Limb (tissue), 2 donors: ENCODE measurements around the gene GCLC.
"Not testable (repeated sequence)": the region's sequence is repeated elsewhere in the genome, so short reads cannot be mapped to it uniquely, and the experiment has no call there.

ENCODE experiments used
- DNase-seq, 2 donors: peaks; one replicate each; pipeline ENCODE4 v3.0.0-alpha.2; 2016; ENCODE audit errors: extremely low spot score in 2 of 2

Gene GCLC

DNA sequence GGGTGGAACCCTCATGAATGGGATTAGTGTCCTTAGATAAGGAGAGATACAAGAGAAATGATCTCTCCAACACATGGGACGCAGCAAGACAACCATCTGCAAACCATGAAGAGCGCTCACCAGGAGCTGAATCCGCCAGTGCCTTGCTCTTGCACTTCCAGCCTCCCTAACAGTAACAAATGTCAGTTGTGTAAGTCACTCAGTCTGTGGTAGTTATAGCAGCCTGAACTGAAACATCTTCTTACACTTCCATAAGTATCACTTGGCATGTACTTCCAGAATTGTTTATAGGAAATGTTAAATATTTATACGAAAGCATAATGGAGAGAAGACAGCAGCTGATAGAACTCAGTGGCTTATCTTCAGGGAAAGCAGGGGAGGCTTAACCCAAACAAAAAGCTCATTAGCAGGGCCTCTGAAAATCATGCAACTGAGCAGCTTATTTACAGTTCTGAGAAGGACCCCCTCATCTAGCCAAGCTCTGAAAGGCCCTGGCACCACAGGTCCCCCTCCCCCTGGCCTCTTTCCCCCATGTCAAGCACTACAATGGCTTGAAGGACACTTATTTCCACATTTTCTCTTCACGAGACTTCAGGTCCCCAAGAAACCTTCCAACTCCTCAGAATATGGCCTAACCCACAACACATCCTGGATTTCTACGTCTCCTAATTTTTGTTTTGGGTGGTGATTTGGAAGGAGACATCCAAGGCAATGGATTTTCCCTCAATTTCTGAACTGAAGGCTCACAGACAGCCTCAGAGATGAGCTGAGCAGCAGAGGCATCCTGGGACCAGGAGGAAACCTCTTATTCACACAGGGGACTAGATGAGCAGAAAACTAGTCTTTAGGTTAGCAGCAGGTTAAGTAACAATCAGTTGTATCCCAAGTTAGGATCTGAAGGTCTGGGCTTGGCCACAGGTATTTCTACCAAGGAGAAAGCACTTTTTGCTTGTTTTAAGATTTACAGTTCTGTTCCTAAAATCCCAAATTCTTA, 49.1 kb downstream of the GCLC start:
- DNase-seq, result no peak

DNA sequence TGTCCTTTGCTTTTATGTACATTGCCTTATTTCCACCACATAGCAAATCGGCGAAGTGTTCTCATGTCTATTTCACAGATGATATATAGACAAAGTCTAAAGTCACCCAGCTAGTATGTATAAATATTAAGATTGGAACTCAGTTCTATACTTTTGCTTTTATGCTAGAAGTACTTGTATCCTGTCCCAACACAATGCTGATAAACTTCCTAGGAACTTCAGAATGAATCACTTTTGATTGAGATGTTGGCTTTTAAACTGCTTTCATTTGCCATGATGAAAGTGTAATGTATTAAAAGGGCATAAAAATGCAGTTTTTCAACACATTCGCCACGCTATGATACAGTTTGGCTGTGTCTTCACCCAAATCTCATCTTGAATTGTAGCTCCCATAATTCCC, 50.8 kb downstream of the GCLC start:
- DNase-seq, result no peak

DNA sequence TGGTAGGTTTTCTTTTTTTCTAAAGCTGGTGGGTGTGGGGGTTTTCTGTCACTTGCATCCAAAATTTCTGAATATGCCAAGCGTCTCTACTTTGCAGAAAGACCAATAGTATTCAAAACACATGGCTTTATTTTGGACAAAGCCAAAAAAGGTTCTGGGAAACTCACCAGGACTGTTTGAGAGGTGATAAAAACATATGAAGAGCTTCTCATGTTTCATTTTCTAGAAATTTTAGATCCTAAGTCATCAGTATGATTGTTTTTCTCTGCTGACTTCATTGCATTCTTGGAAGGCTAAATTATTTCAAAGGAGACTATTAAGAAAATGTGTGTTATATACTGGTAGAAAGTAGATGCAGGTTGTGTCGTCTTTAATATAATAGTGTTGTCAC, 51.3 kb downstream of the GCLC start:
- DNase-seq, result no peak

DNA sequence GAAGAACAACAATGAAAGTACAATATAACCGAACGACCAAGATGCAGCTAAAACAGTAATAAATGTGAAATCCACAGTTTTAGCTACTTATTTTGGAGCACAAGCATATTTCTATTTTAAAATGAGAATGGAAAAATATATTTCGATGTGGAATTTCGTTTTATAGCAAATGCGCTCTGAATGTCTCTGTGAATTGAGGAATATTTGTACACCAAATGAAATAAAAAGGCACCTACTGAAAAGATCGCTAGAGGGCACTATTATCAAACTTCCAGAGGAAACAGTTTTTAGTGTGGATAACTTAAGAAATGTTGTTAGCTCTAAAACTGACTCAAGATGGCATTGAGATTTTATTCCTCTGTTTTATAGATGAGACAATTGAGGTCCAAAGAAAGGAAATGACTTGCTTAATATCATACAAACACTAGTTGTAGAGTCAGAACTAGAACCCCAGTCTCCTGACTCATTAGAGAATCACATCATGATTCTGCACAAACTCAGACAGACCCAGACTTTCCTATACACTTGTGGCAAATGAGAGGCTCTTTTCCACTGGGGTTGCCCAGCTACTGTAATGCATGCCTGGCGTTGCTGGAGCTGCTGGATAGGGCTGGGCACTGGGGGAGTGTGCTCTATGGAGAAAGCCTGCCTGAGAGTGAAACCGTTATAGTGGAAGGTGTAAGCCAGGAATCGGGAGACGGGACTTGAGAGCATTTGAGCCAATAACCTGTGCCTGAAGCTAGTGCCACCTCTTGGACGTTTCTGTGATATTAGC, 51.9 kb downstream of the GCLC start:
- peak; percentile 36 to 81 for DNase-seq

DNA sequence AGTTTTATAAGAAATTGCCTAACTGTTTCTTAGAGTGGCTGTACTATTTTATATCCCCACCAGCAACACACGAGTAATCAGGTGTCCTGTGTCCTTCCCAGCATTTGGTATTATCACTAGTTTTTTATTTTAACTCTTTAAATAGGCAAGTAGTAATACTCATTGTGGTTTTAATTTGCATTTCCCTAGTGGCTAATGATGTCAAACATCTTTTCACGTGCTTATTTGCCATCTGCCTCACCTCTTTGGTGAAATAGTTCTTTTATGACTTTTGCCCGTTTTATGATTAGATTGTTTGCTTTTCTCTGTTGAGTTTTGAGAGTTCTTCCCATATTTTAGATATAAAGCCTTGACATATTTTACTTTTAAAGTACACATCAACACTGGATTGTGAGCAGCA, 57.8 kb downstream of the GCLC start:
- DNase-seq, result no peak

DNA sequence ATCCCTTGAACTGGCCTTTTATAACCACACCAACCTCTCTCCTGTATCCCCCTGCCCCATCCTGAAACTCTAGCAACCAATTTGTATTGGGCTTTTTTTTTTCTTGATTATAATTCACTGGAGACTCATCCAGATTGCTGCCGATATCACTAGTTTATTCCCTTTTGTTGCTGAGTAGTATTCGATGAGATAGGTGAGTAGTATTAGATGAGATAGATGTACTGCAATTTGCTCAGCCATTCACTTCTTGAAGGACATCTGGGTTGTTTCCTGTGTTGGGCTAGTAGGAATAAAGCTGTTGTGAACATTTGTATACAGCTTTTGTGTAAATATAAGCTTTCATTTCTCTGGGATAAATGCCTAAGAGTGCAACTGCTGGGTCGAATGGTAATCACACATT, 58.2 kb downstream of the GCLC start:
- no peak for DNase-seq

DNA sequence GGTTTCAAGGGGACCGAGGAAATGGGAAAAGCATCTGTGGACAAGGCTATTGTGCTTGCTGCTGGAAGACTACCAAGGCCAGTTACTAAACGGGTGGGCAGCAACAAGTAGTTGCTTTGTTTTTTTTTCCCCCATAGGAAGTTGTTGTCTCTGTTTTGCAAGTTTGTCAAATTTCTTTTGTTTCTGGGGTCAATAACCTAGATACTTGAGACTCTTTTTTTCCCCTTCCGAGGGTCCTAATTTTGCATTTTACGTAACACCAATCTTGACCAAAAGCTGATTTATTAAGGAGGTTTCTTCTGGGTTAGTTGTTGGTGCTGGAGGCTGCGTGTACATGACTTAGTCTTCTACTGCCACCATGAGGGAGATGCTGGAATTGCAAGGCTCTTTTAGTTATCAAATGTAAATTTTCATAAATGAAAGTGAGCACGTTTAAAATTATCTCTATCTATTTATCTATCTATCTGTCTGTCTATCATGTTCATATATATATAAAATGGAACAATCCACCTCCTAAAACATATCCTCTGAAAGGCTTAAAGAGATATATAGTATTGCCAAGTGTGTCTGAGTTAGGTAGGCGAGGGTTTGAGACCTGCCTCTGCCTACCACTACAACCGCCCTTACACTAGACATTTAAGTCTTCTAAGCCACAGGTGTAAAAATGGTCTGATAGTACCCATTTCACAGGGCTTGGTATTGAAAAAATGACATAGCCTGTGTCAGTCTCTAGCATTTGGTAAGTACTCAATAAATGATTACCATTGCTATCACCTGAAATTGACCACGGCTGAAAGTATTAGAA, 60.2 kb downstream of the GCLC start:
- DNase-seq, result peak; percentile 72 to 77

DNA sequence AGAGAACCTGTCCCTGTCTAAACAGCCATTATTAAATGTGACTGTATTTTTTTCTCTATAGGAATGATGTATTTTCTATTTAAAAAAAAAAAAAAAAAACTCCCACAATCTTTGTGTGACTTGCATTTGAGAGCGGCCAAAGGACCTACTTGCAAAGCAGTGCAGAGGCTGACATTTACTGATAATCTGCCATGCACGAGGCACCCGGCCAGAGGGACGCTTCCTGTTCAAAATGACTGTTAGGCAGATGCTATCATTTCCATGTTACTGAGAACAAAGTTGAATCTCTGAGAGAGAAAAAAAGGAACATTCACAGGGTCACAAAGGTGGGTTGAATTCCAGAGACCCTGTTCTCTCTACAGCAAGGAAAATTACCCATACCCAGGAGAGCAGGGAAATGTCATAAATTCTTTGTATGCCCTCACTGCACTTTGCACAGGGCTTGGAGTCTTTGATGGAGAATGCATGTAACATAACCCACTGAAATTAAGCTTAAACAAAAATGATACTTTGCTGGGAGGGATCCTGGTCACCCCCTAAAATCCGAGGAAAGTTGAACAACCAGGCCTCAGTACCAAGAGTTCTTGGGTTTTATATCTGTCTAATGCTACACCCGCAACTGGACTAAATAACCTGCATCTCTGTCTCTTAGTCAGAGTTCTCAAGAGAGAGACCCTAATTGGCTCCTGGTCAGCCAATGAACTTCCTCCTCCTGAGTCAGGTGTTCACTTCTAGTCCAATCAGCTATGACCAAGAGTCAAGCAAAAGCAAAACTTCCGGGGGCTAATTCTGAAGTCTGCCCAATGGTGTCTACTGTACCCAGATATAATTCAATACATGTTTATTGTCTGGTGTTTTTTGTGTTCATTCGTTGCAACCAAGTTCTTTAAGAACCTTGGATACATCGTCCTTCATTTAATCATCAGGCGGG, 61.2 kb downstream of the GCLC start:
- no peak for DNase-seq

DNA sequence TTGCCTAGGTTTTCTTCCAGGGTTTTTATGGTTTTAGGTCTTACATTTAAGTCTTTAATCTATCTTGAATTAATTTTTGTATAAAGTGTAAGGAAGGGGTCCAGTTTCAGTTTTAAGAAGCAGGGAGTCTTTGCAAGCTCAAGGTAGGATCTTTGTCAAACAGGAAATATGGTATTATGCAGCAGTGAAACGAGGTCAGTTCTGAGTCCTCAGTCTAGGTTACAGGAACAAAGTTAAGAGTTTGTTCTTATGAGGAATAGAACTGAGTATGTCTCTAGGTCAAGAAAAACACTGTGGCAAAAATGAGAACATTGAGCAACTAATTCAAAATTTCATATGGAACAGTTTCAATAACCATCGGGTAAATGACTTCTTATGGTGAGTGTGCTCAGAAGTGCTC, 63.6 kb downstream of the GCLC start:
- DNase-seq, result no peak

DNA sequence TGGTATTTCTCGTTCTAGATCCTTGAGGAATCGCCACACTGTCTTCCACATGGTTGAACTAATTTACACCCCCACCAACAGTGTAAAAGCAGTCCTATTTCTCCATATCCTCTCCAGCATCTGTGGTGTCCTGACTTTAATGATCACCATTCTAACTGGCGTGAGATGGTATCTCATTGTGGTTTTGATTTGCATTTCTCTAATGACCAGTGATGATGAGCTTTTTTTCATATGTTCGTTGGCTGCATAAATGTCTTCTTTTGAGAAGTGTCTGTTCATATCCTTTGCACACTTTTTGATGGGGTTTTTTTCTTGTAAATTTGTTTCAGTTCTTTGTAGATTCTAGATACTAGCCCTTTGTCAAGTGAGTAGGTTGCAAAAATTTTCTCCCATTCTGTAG, 64.1 kb downstream of the GCLC start:
- not testable (repeated sequence) for DNase-seq

DNA sequence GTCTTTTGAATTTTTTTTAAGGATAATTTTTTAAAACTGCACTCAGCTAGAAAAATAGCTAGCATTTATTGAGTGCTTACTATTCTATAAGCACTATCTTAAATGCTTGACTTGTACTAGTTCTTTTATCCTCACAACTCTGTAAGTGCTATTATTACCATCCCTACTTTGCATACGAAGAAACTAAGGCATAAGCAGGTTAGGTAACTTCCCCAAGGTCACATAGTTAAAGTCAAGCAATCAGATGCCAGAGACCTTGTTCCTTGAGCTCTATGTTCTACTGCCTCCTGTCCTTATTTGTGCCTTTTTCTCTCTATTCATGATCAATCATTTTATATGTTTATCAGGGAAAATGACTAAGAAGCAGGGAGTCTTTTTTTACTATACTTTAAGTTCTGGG, 65.0 kb downstream of the GCLC start:
- no peak for DNase-seq

DNA sequence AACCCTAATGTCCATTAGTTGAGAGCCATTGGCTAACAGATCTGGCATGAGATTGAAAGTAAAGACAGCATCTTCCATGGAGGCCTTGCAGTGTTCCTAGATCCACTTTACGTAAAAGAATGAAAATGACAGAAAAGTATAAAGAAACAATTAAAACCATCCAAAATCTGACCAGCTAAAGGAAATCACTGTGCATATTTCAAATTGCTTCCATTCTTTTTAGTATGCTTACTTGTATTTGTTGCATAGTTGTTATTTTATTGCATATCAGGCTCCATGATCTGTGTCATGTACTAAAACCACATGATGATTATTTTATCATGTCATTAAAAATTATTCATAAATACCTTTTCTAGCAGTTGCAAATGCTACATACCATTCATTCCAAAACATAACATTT, 67.9 kb downstream of the GCLC start:
- no peak for DNase-seq

DNA sequence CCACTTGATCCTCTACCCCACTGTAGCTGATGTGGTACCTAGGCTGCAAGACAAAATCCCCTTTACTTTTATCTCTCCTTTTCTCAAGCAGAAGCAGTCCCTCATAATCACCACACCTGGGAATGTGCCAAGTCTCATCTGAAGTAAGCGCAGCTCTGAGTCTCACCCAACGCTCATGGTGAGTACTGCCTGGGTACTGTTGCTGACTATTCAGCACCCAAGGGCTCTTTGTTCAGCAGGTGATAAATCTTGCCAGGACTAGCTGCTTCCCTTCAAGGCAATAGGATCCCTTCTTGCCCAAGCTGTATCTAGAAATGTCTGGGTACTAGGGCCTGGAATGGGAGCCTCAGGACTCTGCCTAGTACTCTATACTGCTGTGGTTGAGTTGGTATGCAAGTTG, 70.9 kb downstream of the GCLC start:
- DNase-seq, result no peak

DNA sequence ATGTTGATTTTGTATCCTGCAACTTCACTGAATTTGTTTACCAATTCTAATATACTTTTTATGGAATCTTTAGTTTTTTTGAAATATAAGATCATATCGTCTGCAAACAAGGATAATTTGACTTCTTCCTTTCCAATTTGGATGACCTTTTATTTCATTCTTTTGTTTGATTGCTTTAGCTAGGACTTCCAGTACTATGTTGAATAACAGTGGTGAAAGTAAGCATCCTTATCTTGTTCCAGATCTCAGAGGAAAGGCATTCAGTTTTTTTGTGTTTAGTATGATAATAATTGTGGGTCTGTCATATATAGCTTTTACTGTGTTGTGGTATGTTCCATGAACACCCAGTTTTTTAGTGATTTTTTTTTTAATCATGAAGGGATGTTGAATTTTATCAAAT, 75.7 kb downstream of the GCLC start:
- no peak for DNase-seq

DNA sequence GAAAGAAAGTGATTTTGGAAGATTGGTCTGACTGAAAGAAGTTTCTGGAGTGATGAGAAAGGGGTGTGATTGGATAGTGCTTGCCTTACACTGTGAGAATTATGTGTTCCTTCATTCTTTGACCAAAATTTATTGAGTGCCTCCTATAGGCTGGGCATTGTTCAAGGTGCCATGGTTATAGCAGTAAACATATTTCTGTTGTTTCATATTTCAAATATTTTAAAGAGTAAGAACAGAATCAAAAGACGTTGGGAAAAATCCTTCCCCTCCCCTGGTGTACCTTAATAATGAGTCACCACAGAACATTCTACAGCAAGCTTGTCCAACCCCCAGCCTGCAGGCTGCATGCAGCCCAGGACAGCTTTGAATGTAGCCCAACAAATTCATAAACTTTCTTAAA, 78.6 kb downstream of the GCLC start:
- no peak for DNase-seq

DNA sequence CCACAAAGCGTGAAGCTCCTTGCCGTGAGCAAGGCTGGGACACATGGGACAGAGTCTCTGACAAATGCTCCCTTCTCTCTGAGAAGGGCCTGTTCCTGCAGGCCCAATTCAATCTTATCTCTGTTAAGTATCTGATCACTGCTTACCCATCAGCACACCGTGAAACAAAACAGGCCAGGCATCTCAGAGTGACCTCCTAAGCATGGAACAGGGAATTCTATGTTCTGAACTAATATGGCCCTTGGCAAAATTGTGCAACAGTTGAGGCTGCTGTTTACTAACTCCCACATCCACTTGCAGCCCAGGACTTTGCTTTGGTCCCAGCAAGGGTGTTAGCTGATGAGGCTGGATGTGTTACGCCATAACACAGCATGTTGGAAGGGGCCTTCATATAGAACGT, 79.2 kb downstream of the GCLC start:
- no peak for DNase-seq

DNA sequence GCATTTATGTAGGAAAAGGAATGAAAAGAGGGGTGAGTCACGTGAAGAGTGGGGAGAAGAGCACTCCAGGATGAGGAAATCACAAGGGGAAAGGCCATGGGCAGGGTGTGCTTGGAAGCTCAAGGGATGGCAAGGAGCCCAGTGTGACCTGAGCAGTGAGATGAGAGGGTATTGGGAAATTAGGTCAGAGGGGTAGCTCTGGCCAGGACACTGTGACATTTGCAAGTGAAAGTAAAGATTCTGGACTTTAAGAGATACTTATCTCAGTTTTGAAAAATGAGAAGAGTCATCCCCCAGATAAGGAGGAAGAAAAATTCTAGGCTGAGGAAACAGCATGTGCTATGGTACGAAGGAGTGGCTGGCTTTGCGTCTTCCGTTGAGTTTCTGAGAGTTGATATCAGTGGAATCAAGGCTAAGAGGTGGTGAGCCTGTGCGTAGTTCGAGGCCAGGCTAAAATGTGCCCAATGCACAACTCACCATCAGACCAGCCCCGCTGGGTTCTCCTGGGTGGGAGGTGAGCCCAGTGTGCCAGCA, 79.9 kb downstream of the GCLC start:
- DNase-seq, result no peak

DNA sequence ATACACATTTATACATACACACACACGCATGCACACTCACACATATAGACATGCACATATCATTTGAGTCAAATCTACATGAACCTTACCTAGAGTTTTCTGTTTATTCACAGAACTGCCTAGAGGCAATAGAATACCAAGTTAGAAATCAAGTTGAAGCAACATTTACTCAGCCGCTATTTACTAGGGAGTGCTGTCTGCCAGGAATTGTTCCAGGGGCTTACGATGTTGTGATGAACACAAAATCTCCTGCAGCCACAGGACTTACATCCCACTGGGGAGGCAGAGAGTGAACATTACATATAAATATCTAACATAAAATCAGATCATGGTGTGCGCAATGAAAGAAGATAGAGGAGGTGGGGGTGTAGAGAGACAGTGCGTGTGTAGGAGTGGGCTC, 80.4 kb downstream of the GCLC start:
- no peak for DNase-seq

DNA sequence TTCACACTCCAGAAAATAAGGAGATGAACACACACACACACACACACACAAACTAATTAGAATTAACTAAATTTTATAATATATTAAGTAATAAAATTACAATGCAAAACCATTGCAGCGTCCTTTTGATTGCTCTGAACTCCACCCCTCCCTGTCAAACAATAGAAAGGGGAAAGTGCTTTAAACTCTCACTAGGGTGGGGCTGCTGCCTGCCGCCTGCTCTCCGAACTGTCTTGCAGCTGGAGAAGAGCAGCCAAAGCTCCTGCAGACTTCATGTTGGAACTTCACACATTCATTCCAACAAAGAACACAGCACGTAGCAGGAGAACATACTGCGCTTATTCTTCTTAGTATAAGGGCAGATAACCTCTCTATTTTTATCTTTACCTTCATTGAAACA, 83.2 kb downstream of the GCLC start:
- DNase-seq, result no peak

DNA sequence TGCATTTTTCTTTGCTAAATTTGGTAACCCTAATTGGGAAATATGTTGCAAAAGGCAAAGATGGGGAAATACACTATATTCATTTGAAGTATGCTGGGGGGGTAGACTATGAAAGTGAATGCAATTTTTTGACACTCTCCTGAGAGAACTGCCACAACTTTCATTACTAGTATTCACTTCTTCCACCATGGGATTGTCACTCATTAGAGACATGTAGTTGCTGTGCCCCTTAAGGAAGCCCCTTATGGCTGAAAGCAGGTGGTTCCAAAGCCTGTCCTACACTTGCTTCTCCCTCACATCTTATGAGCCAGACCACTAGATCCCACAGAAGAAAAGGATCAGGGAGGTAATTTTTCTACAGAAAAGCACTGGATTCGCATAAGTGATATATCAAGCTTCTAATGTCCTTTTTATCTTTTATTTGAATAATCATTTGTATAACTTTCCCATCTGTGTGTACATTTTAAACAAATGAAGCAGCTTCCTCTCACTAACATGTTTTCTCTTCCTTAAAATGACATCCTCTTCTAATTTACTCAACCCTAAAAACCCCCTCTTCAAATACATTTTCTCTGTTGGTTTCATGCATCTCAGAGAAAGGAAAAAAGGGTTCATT, 83.8 kb downstream of the GCLC start:
- DNase-seq, result no peak
